ENCODE data around the gene ADAT1. TPM values are rescaled to one million over a fixed set of nuclear protein-coding genes. Genes with fewer than 3 reads are reported as not detected.

The ADAT1 gene
- total and polyA plus RNA-seq, 2 of the 13 experiments (the other 11 are each of a cell fraction or from before 2014, with no cell fraction given) = 18.4 to 40.8 TPM

- TF ChIP-seq NPAS2 (CRISPR knock-in tag; IDR thresholded peaks at IDR 0.05; ENCODE audit: borderline replicate concordance) (no peak), PAX8 (CRISPR knock-in tag; IDR thresholded peaks at IDR 0.05; ENCODE audit: borderline replicate concordance) (no peak), ZNF678 (CRISPR knock-in tag; IDR thresholded peaks at IDR 0.05) (no peak), ZNF784 (CRISPR knock-in tag; IDR thresholded peaks at IDR 0.05; ENCODE audit: borderline replicate concordance) (no peak), ZNF124 (CRISPR knock-in tag; IDR thresholded peaks at IDR 0.05) (0 out of 2 replicates have a peak, but pooled peaks have one; percentile 22), TBX3 (IDR thresholded peaks at IDR 0.05; ENCODE audit: borderline replicate concordance) (no peak), ZNF232 (CRISPR knock-in tag; IDR thresholded peaks at IDR 0.05; ENCODE audit: borderline replicate concordance) (no peak; the same call in 1 of the 2 replicates), SIX4 (CRISPR knock-in tag; IDR thresholded peaks at IDR 0.05) (no peak), ZZZ3 (CRISPR knock-in tag; IDR thresholded peaks at IDR 0.05; ENCODE audit: borderline replicate concordance) (no peak; the same call in 1 of the 2 replicates), TRIM24 (CRISPR knock-in tag; IDR thresholded peaks at IDR 0.05) (no peak), HCFC1 (IDR thresholded peaks at IDR 0.05; ENCODE audit: low read depth, low read length) (no peak; the same call in 1 of the 2 replicates), JDP2 (CRISPR knock-in tag; IDR thresholded peaks at IDR 0.05; ENCODE audit: borderline replicate concordance) (no peak), ZNF615 (CRISPR knock-in tag; IDR thresholded peaks at IDR 0.05; ENCODE audit: borderline replicate concordance) (no peak), ZNF367 (CRISPR knock-in tag; IDR thresholded peaks at IDR 0.05; ENCODE audit: borderline replicate concordance) (no peak; the same call in 1 of the 2 replicates), SCMH1 (CRISPR knock-in tag; IDR thresholded peaks at IDR 0.05; ENCODE audit: borderline replicate concordance) (no peak), HOXA7 (CRISPR knock-in tag; IDR thresholded peaks at IDR 0.05) (no peak), ZC3H4 (CRISPR knock-in tag; IDR thresholded peaks at IDR 0.05; ENCODE audit: borderline replicate concordance) (no peak; the same call in 1 of the 2 replicates), XBP1 (CRISPR knock-in tag; IDR thresholded peaks at IDR 0.05) (no peak), ZBTB4 (CRISPR knock-in tag; IDR thresholded peaks at IDR 0.05; ENCODE audit: borderline replicate concordance) (no peak; the same call in 1 of the 2 replicates), GRHL1 (CRISPR knock-in tag; conservative IDR thresholded peaks at IDR 0.05) (no peak), ZFP1 (CRISPR knock-in tag; IDR thresholded peaks at IDR 0.05) (no peak), ELF4 (CRISPR knock-in tag; IDR thresholded peaks at IDR 0.05; ENCODE audit: borderline replicate concordance) (peak; percentile 2; the same call in 1 of the 2 replicates), PLSCR1 (CRISPR knock-in tag; IDR thresholded peaks at IDR 0.05; ENCODE audit: borderline replicate concordance) (no peak)
Measured at GRCh38 chr16:75648265-75649076, 25.4 kb upstream of the ADAT1 start (continued).
